ENCODE measurements around the gene CNOT1.

Gene CNOT1

DNA sequence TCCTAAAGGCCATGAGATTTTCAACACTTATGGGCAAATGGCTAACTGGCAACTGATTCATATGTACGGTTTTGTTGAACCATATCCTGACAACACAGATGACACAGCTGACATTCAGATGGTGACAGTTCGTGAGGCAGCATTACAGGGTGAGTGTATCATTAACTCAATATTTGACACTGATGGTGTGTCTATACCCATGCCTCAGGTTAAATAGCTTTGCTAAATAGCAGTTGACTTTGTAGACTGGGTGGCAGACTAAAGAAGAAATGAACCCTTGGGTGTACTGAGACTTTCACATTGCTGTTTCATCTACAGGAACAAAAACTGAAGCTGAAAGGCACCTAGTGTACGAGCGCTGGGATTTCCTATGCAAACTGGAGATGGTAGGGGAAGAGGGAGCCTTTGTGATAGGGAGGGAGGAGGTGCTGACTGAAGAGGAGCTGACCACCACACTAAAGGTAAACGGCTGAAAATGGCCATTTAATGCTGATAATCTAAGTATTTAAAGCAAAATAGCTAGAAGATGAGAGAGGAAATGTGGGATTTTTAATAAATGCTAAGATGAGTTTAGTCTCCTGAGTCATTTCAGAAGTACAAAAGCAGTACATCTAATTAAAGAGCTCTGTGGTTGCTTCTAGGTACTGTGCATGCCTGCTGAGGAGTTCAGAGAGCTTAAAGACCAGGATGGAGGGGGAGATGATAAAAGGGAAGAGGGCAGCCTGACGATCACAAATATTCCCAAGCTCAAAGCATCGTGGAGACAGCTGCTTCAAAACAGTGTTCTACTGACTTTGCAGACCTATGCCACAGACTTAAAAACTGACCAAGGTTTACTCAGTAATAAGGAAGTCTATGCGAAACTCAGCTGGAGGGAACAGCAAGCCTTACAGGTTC is 111.3 kb downstream of the CNOT1 start:
- peaks cover 33 to 72% of the 10 kb centered on the region in 2 experiments for H3K36me3 ChIP-seq (ENCODE audit: control insufficient read depth in 2 of 2, insufficient read depth in 1 of 2, low read length in 2 of 2)

DNA sequence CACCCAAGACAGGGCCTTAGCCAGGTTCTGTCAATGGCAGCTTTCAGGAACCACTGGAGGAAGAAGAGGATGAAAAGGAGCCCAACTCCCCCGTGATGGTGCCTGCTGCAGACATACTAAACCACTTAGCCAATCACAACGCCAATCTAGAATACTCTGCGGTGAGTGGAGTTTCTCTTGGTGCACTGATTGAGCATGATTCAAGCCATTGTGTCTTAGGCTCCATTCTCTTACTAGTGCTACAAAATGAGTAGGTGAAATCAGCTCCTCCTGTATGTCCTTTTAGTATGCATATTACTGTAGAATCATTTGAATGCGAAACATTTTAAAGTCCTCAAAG is 112.9 kb downstream of the CNOT1 start:
- H3K36me3 ChIP-seq (ENCODE audit: control insufficient read depth in 2 of 2, insufficient read depth in 1 of 2, low read length in 2 of 2), result peaks cover 22 to 56% of the 10 kb centered on the region in 2 experiments
- no peaks in the 10 kb centered on the region for H3K9me3 ChIP-seq (ENCODE audit: control insufficient read depth, insufficient read depth, low read depth, low read length)
- no peak overlapping the region for H3K4me3 ChIP-seq (ENCODE audit: low read depth, low read length)
- H3K4me1 ChIP-seq (ENCODE audit: control insufficient read depth, insufficient read depth, low read length), result peaks cover 4% of the 10 kb centered on the region; the same call in 1 of the 2 replicates
- TF ChIP-seq ZSCAN16 (tag by site-specific recombination; IDR thresholded peaks at IDR 0.05) (no peak), GFI1B (tag by site-specific recombination; IDR thresholded peaks at IDR 0.05) (0 out of 2 replicates have a peak, but pooled peaks have one; percentile 32), ZNF654 (tag by site-specific recombination; IDR thresholded peaks at IDR 0.05; ENCODE audit: low read depth) (no peak), ELK4 (IDR thresholded peaks at IDR 0.05; ENCODE audit: borderline replicate concordance, low read depth, low read length) (no peak), ZFP3 (tag by site-specific recombination; IDR thresholded peaks at IDR 0.05; ENCODE audit: low read depth) (no peak), BCL11A (tag by site-specific recombination; IDR thresholded peaks at IDR 0.05; ENCODE audit: low read depth) (no peak)
- ChIA-PET POLR2A (interaction anchor here (1.5 kb wide), 1 partner anchor 17 kb away, joined by 3 read pairs; the partner anchor contains the start of gene NDRG4), CTCF (interaction anchor here (1.1 kb wide), 1 partner anchor 40 kb away, joined by 3 read pairs; no protein-coding TSS in a partner anchor)
- H3K27ac ChIP-seq (ENCODE audit: extremely low read depth, low read depth, low read length), result no peak overlapping the region

More for the DNA sequence above, 111.3 kb downstream of the CNOT1 start:
- CTCF ChIA-PET, result interaction anchor here (0.6 to 1.9 kb wide), 4 partner anchors 21 to 321 kb away, joined by 3 to 12 read pairs (median 6); no protein-coding TSS in a partner anchor
- POLR2A ChIA-PET, result interaction anchor here (0.6 to 1.6 kb wide), 3 partner anchors 27 to 166 kb away, joined by 3 to 9 read pairs (median 6); partner anchors contain the start of gene SLC38A7
- Histone ChIP-seq H3K4me1 (ENCODE audit: control insufficient read depth, insufficient read depth, low read length) (peaks cover 4% of the 10 kb centered on the region; the same call in 1 of the 2 replicates), H3K9me3 (ENCODE audit: control insufficient read depth, insufficient read depth, low read depth, low read length) (no peaks in the 10 kb centered on the region), H3K4me3 (ENCODE audit: low read depth, low read length) (no peak overlapping the region), H3K27ac (ENCODE audit: extremely low read depth, low read depth, low read length) (no peak overlapping the region)
- no peak for TF ChIP-seq ZNF510 (tag by site-specific recombination; IDR thresholded peaks at IDR 0.05; ENCODE audit: insufficient replicate concordance)
- peak; percentile 46; the same call in 1 of the 2 replicates for TF ChIP-seq ZBTB17 (tag by site-specific recombination; IDR thresholded peaks at IDR 0.05)
- TF ChIP-seq, protein P1, sequence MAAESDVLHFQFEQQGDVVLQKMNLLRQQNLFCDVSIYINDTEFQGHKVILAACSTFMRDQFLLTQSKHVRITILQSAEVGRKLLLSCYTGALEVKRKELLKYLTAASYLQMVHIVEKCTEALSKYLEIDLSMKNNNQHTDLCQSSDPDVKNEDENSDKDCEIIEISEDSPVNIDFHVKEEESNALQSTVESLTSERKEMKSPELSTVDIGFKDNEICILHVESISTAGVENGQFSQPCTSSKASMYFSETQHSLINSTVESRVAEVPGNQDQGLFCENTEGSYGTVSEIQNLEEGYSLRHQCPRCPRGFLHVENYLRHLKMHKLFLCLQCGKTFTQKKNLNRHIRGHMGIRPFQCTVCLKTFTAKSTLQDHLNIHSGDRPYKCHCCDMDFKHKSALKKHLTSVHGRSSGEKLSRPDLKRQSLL (tag by site-specific recombination; IDR thresholded peaks at IDR 0.05), result no peak

DNA sequence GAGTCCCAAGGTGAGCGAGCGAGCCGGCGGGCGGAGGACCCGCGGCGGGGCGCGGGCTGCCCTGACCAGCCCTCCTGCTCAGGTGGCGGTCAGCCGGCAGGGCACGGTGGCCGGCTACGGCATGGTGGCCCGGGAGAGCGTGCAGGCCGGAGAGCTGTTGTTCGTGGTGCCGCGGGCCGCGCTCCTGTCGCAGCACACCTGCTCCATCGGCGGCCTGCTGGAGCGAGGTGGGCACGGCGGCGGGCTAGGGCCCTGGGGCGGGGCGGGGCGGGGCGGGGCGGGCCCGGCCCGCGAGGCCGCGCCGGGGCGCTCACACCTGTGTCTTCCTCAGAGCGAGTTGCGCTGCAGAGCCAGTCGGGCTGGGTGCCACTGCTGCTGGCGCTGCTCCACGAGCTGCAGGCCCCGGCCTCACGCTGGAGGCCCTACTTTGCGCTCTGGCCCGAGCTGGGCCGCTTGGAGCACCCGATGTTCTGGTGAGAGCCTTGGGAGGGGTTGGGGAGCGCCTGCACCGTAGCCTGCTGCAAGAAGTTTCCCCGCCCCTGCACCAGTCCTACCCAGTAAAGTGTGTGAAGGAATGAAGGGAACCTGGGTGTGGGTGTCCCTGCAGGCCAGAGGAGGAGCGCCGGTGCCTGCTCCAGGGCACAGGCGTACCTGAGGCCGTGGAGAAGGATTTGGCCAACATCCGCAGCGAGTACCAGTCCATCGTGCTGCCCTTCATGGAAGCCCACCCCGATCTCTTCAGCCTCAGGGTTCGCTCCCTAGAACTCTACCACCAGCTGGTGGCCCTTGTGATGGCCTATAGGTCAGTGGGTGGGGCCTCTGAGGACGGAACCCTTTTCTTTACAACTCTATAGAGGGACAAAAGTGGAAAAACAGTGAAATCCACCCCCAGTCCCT is 113.5 kb downstream of the CNOT1 start:
- H3K4me1 ChIP-seq (ENCODE audit: control insufficient read depth, insufficient read depth, low read length), result peaks cover 4% of the 10 kb centered on the region; the same call in 1 of the 2 replicates
- H3K9me3 ChIP-seq (ENCODE audit: control insufficient read depth, insufficient read depth, low read depth, low read length), result no peaks in the 10 kb centered on the region
- H3K4me3 ChIP-seq (ENCODE audit: low read depth, low read length), result peak overlapping the region; percentile 78
- H3K36me3 ChIP-seq (ENCODE audit: control insufficient read depth in 2 of 2, insufficient read depth in 1 of 2, low read length in 2 of 2), result peaks cover 15 to 50% of the 10 kb centered on the region in 2 experiments
- ChIA-PET CTCF (interaction anchor here (1.0 to 2.6 kb wide), 3 partner anchors 41 to 240 kb away, joined by 3 to 10 read pairs (median 4); no protein-coding TSS in a partner anchor), POLR2A (interaction anchor here (1.5 kb wide), 1 partner anchor 16 kb away, joined by 3 read pairs; the partner anchor contains the start of gene NDRG4)
- H3K27ac ChIP-seq (ENCODE audit: extremely low read depth, low read depth, low read length), result peak overlapping the region; percentile 83
- TF ChIP-seq OVOL3 (tag by site-specific recombination; IDR thresholded peaks at IDR 0.05) (no peak), ZNF335 (tag by site-specific recombination; conservative IDR thresholded peaks at IDR 0.05) (no peak), ZNF169 (tag by site-specific recombination; IDR thresholded peaks at IDR 0.05) (no peak), KLF9 (tag by site-specific recombination; IDR thresholded peaks at IDR 0.05; ENCODE audit: low read depth) (peak; percentile 30), ZNF600 (tag by site-specific recombination; IDR thresholded peaks at IDR 0.05) (peak; percentile 86), ZBTB26 (tag by site-specific recombination; optimal IDR thresholded peaks at IDR 0.05) (peak; percentile 80), REST (tag by site-specific recombination; IDR thresholded peaks at IDR 0.05) (peak; percentile 1; the same call in 1 of the 2 replicates), ZNF155 (tag by site-specific recombination; IDR thresholded peaks at IDR 0.05) (no peak)
- TF ChIP-seq, protein P2, sequence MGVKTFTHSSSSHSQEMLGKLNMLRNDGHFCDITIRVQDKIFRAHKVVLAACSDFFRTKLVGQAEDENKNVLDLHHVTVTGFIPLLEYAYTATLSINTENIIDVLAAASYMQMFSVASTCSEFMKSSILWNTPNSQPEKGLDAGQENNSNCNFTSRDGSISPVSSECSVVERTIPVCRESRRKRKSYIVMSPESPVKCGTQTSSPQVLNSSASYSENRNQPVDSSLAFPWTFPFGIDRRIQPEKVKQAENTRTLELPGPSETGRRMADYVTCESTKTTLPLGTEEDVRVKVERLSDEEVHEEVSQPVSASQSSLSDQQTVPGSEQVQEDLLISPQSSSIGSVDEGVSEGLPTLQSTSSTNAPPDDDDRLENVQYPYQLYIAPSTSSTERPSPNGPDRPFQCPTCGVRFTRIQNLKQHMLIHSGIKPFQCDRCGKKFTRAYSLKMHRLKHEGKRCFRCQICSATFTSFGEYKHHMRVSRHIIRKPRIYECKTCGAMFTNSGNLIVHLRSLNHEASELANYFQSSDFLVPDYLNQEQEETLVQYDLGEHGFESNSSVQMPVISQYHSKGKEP (tag by site-specific recombination; IDR thresholded peaks at IDR 0.05), result peak; percentile 50; the same call in 1 of the 2 replicates
